RKO (cell line): ENCODE results near the gene SRRT.
"Not testable (repeated sequence)": the region's sequence is repeated elsewhere in the genome, so short reads cannot be mapped to it uniquely, and the experiment has no call there.

Experiments
- DNase-seq: peaks from one replicate; pipeline ENCODE4 v3.0.0-alpha.2; 2016; ENCODE audit warnings: low spot score

Gene SRRT

GRCh38 chr7:100894860-100895700 is 20.2 kb downstream of the SRRT start:
- no peak for DNase-seq

- no peak for DNase-seq
Measured at GRCh38 chr7:100895701-100895955, 20.7 kb downstream of the SRRT start, which contains the start of gene ACHE. ACHE (minus strand) TSS chr7:100895888; CDS start chr7:100894232, 1,656 bp downstream.

GRCh38 chr7:100895956-100896731 is 21.2 kb downstream of the SRRT start:
- no peak for DNase-seq

GRCh38 chr7:100896732-100897608 is 22.1 kb downstream of the SRRT start:
- no peak for DNase-seq

- DNase-seq = no peak
Measured at GRCh38 chr7:100897772-100898454, 23.0 kb downstream of the SRRT start.

GRCh38 chr7:100899432-100899831 is 24.5 kb downstream of the SRRT start:
- DNase-seq = no peak

- DNase-seq = no peak
Measured at GRCh38 chr7:100900978-100901377, 26.1 kb downstream of the SRRT start.

- no peak for DNase-seq
Measured at GRCh38 chr7:100901921-100902332, 27.0 kb downstream of the SRRT start.

- DNase-seq = no peak
Measured at GRCh38 chr7:100902638-100903037, 27.7 kb downstream of the SRRT start.

GRCh38 chr7:100908512-100908911 is 33.6 kb downstream of the SRRT start:
- DNase-seq = no peak

GRCh38 chr7:100910443-100910842 is 35.5 kb downstream of the SRRT start:
- not testable (repeated sequence) for DNase-seq

GRCh38 chr7:100911484-100911883 is 36.6 kb downstream of the SRRT start:
- DNase-seq = no peak

GRCh38 chr7:100914208-100914878 is 39.4 kb downstream of the SRRT start:
- DNase-seq = no peak

- DNase-seq = peak; percentile 51
Measured at GRCh38 chr7:100914879-100915447, 40.1 kb downstream of the SRRT start.

GRCh38 chr7:100919335-100919734 is 44.4 kb downstream of the SRRT start:
- DNase-seq = not testable (repeated sequence)

GRCh38 chr7:100919779-100920437 is 45.0 kb downstream of the SRRT start:
- DNase-seq = not testable (repeated sequence)

- no peak for DNase-seq
Measured at GRCh38 chr7:100921039-100921438, 46.1 kb downstream of the SRRT start.

GRCh38 chr7:100923616-100924015 is 48.7 kb downstream of the SRRT start:
- not testable (repeated sequence) for DNase-seq

- DNase-seq = no peak
Measured at GRCh38 chr7:100929808-100930174, 54.9 kb downstream of the SRRT start.

- no peak for DNase-seq
Measured at GRCh38 chr7:100933734-100934133, 58.8 kb downstream of the SRRT start.
